ENCODE measurements around the gene SYT13.

Gene SYT13

DNA sequence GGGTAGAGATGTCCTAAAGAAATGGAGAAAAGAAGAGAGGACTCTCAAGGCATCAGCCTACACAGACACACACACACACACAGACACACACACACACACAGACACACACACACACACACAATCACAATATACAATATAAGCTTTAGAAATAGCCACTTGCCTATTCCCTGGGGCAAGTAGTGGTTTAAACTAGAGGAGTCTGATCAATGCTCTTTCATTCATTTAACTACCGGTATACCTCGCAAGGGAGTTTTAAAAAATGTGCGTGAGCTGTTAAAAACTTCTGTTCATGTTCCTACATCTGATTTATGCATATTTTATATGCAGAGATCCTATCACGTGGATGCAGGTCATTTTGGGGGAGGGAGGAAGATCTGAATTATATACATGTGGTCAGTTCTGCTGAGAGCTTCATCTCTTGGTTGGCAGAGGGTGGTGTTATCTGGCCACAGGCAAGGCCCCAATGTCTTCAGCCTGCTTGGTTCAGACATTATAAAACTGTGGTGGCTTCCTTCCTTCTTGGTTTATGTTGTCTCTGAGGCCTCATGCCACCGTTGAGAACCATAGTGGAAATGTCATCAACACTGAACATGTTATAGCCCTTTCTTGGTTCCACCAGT lies 56.6 kb downstream of the SYT13 start:
- Histone ChIP-seq H3K4me2 (ENCODE audit: insufficient read depth, low read length) (no peak overlapping the region), H3K36me3 (ENCODE audit: insufficient read depth, low read length) (no peaks in the 10 kb centered on the region), H2AFZ (ENCODE audit: low read depth, low read length) (no peak overlapping the region), H3K27ac (ENCODE audit: low read length) (no peak overlapping the region), H3K4me1 (ENCODE audit: insufficient read depth, low read length) (no peaks in the 10 kb centered on the region), H3K9me3 (ENCODE audit: insufficient read depth, low read length, severe bottlenecking) (no peaks in the 10 kb centered on the region), H3K9ac (ENCODE audit: low read depth, low read length) (no peak overlapping the region), H3K79me2 (ENCODE audit: insufficient read depth, low read length) (no peaks in the 10 kb centered on the region), H3K4me3 (ENCODE audit: low read depth in 1 of 2, low read length in 2 of 2) (no peak overlapping the region), H4K20me1 (ENCODE audit: insufficient read depth, low read length) (no peaks in the 10 kb centered on the region), H3K27me3 (ENCODE audit: insufficient read depth, low read length, poor library complexity) (no peaks in the 10 kb centered on the region)
- no peak for ATAC-seq (ENCODE audit: insufficient read depth, low read depth)
- TF ChIP-seq CTCF (IDR thresholded peaks at IDR 0.05; ENCODE audit: borderline replicate concordance, extremely low read depth, low read length, poor library complexity, severe bottlenecking): no peak
- no peak for TF ChIP-seq EZH2 (IDR thresholded peaks at IDR 0.05; ENCODE audit: borderline replicate concordance, low read depth, low read length, severe bottlenecking)
- no peak for DNase-seq

- Histone ChIP-seq H3K79me2 (ENCODE audit: insufficient read depth, low read length) (no peaks in the 10 kb centered on the region), H4K20me1 (ENCODE audit: insufficient read depth, low read length) (no peaks in the 10 kb centered on the region), H3K9ac (ENCODE audit: low read depth, low read length) (no peak overlapping the region), H3K4me1 (ENCODE audit: insufficient read depth, low read length) (no peaks in the 10 kb centered on the region), H3K4me2 (ENCODE audit: insufficient read depth, low read length) (no peak overlapping the region), H3K4me3 (ENCODE audit: low read depth in 1 of 2, low read length in 2 of 2) (no peak overlapping the region), H3K27ac (ENCODE audit: low read length) (no peak overlapping the region), H3K36me3 (ENCODE audit: insufficient read depth, low read length) (no peaks in the 10 kb centered on the region), H2AFZ (ENCODE audit: low read depth, low read length) (no peak overlapping the region), H3K27me3 (ENCODE audit: insufficient read depth, low read length, poor library complexity) (no peaks in the 10 kb centered on the region), H3K9me3 (ENCODE audit: insufficient read depth, low read length, severe bottlenecking) (no peaks in the 10 kb centered on the region)
- TF ChIP-seq EZH2 (IDR thresholded peaks at IDR 0.05; ENCODE audit: borderline replicate concordance, low read depth, low read length, severe bottlenecking) (no peak), CTCF (IDR thresholded peaks at IDR 0.05; ENCODE audit: borderline replicate concordance, extremely low read depth, low read length, poor library complexity, severe bottlenecking) (no peak)
- no peak for ATAC-seq (ENCODE audit: insufficient read depth, low read depth)
- no peak for DNase-seq
These were observed 58.3 kb downstream of the SYT13 start for GRCh38 chr11:45227836-45228235.

DNA sequence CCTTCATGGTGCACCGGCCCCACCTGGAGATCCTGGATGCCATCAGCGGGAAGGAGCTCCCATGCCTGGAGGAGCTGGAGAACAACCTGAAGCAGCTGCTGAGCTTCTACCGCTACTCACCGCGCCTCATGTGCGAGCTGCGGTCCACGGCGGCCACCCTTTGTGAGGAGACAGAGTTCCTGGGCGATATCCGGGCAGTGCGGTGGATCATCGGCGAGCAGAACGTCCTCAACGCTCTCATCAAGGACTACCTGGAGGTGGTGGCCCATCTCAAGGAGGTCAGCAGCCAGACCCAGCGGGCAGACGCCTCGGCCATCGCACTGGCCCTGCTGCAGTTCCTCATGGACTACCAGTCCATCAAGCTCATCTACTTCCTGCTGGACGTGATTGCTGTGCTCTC lies 59.2 kb downstream of the SYT13 start:
- Histone ChIP-seq H3K4me2 (ENCODE audit: insufficient read depth, low read length) (no peak overlapping the region), H3K79me2 (ENCODE audit: insufficient read depth, low read length) (no peaks in the 10 kb centered on the region), H3K9ac (ENCODE audit: low read depth, low read length) (no peak overlapping the region), H3K9me3 (ENCODE audit: insufficient read depth, low read length, severe bottlenecking) (no peaks in the 10 kb centered on the region), H4K20me1 (ENCODE audit: insufficient read depth, low read length) (no peaks in the 10 kb centered on the region), H3K4me1 (ENCODE audit: insufficient read depth, low read length) (no peaks in the 10 kb centered on the region), H3K27ac (ENCODE audit: low read length) (no peak overlapping the region), H3K36me3 (ENCODE audit: insufficient read depth, low read length) (no peaks in the 10 kb centered on the region), H2AFZ (ENCODE audit: low read depth, low read length) (no peak overlapping the region), H3K27me3 (ENCODE audit: insufficient read depth, low read length, poor library complexity) (no peaks in the 10 kb centered on the region), H3K4me3 (ENCODE audit: low read depth in 1 of 2, low read length in 2 of 2) (no peak overlapping the region)
- DNase-seq: no peak
- TF ChIP-seq EZH2 (IDR thresholded peaks at IDR 0.05; ENCODE audit: borderline replicate concordance, low read depth, low read length, severe bottlenecking) (no peak), CTCF (IDR thresholded peaks at IDR 0.05; ENCODE audit: borderline replicate concordance, extremely low read depth, low read length, poor library complexity, severe bottlenecking) (no peak)
- no peak for ATAC-seq (ENCODE audit: insufficient read depth, low read depth)

Measured in DND-41 (cell line).